HG02938 (cell line): ENCODE data around the gene MEGF11.
"Not testable (repeated sequence)": the region's sequence is repeated elsewhere in the genome, so short reads cannot be mapped to it uniquely, and the experiment has no call there.

Source experiments
- ATAC-seq: cut with Tn5 transposase; IDR thresholded peaks from one replicate; pipeline ENCODE4 v1.9.1; 2021; ENCODE audit warnings: mild to moderate bottlenecking, moderate library complexity; ENCODE audit not compliant: unreplicated experiment

The MEGF11 gene

DNA sequence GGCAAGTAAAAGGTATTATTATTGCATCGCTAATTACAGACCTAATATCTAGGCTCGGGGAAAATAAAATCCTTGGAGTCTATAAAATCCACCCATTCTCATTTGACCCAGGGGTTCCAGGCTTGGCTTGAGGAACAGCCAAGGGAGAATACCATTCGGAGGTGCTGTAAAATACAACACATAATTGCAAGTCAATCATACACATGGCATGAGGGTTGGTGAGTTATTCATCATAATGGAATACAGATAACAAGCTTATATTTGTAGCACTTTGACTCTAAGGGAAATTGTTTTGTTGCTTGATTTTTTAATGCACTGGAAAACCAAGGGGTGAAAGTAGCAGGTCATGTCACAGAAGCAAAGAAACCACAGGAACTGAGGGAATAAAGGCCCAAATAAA, 23.0 kb upstream of the MEGF11 start:
- no peak for ATAC-seq

DNA sequence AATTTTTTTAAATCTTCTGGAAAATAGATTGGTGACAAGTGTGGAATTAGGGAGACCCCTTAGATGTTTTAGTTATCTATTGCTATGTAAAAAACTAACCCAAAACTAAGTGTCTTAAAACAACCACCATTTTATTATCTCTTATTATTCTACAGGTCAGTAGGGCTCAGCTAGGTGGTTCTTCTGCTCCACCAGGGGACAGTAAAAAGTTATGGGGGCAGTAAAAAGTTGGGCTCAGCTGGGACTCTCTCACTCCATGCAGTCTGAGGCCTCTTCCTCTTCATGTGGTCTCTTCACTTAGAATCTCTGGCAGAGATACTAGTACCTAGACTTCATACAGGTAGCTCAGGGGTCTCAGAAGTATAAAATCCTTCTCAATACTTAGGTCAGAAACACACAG, 21.8 kb upstream of the MEGF11 start:
- ATAC-seq, result no peak

DNA sequence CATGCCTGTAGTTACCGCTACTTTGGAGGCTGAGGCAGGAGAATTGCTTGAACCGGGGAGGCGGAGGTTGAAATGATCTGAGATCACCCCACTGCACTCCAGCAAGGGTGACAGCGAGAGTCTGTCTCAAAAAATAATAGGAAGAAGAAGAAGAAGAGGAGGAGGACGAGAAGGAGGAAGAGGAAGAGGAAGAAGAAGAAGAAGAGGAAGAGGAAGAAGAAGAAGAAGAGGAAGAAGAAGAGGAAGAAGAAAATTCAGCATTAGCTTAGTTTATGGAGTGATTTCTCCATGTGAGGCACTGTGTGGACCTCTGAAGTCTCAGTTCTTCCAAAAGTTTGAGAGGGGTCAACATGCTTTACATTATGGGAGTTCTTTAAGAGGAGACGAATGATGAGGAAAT, 17.4 kb upstream of the MEGF11 start:
- ATAC-seq, result no peak

DNA sequence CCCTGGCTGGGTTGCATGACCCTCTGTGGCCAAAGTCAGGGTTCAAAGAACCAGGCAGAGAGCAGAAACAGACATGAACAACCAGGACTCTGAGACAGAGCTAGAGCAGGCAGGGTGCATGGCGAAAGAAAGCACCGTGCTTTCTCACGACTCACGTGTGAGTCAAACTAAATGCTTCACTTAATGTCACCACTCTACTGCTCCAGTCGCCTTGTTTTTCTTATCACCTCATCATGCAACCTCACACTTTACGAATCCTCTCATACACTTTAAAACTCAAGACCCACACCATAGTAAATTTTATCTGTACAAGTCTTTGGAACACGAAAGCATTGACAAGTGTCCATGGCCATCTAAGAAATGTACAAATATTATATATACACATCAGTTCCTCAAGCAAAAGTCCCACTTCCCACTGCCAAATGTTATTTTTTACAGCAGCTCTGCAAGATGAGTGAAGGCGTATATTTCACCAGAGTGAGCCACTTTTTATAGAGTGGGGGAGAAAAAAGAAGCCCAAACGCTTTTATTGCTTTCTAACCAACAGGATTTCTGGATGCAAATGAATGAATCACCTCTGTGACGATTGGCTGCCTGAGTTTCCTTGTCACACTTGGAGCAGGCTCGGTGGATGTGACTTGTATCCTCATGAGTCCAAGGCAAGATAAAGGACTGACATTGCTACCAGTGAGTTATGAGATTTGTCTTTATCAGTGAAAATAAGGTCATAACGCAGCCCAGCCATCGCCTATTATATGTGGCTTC, 16.0 kb upstream of the MEGF11 start:
- ATAC-seq, result no peak

DNA sequence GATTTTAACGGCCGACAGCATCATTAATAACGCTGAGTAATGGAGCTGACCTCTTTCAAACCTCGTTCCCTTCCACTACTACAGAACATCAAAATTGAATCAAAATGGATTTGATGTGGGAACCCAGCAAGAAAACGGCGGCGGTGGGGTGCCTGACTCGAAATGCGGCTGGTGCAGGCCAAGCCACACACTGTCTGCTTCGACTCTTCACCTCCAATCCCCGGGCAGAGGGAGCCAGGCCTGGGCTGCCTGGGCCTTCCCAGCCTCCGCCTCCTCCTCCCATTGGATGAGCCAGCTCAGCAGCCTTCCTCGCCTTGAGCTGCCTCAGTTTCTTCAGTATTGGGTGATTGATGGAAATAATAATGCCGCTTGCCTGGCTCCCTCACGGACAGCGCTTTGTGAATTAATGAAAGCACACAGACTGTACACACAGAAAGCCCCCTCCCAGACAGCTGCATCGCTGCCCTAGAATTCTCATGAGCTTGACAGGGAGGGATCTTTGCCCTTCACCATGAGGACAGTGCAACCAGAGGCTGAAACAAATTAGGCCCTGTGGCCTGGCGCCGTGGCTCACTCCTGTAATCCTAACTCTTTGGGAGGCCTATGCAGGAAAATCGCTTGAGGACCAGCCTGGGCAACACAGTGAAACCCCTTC, 11.4 kb upstream of the MEGF11 start:
- no peak for ATAC-seq

DNA sequence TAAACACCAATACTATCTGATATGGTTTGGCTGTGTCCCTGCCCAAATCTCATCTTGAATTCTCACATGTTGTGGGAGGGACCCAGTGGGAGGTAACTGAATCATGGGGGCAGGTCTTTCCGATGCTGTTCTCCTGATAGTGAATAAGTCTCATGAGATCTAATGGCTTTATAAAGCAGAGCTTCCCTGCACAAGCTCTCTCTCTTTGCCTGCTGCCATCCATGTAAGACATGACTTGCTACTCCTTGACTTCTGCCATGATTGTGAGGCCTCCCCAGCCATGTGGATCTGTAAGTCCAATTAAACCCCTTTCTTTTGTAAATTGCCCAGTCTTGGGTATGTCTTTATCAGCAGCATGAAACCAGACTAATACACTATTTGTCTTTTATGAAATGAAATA, 9.3 kb upstream of the MEGF11 start:
- ATAC-seq, result not testable (repeated sequence)

DNA sequence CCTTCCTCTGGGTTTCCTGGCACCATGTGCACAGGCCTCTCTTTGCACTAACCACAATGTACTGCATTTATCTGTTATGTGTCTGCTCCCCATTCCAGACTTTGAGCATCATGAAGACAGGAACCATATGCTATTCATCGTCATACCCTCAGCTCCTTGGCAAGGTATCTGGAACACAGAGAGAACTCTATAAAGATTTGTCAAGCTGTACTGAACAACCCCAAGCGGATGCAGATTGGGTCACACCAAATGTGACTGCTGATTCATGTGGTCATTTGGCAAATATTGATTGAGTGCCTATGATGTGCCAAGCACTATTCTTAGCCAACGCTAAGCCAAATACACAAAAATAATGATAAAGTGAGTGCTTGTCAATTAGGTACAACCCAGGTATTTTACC, 7.5 kb upstream of the MEGF11 start:
- no peak for ATAC-seq

DNA sequence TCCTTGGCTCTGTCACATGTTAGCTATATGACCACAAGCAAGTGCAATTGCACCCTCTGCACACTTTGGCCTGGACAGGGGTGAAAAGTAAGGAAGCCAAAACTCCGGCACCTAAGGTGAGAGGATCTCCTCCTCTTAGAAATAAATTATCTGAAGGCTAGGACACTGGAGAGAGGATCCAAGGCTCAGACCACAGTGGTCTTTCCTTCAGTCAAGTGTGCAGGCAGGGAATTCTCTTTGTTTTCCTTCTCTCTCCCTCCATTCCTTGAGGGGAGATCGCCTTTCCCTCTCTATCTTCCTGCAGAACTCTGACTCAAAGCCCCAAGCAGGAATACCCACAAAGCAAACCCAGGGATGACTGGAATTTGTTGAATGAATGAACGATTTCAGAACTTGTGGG, 3.1 kb upstream of the MEGF11 start:
- ATAC-seq, result no peak

DNA sequence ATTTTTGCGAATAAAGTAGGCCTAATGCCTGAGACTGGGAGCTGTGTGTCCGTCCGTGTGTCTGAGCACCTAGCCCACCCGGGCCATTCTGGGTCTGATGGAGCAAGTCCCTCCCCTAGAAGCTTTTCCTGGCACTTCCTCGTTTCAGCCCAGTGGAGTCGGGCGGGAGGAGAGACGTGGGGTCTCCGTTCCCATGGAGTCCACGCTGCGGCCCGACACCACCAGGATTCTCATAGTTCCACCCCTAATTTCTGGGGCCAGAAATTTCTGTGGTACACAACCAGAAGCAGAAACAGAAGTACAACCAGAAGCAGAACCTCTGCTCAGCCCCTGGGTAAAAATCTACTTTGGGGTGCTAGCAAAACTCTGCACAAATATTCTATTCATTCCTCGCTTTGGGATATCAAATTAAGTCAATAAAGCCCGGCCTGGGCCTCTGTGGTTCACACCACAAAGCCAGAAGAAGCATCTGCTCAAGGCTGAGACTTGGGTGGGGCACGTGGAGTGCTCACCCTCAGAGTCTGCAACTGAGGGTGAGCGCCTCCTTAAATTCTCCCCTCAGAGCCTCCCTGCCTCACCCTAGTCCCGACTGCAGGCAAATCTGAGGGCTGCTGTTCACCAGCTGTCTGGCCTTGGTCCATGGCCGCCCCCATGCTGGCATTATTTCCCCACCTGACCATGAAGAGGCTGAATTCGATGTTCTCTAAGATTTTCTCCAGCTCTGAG, 1.6 kb upstream of the MEGF11 start:
- no peak for ATAC-seq

DNA sequence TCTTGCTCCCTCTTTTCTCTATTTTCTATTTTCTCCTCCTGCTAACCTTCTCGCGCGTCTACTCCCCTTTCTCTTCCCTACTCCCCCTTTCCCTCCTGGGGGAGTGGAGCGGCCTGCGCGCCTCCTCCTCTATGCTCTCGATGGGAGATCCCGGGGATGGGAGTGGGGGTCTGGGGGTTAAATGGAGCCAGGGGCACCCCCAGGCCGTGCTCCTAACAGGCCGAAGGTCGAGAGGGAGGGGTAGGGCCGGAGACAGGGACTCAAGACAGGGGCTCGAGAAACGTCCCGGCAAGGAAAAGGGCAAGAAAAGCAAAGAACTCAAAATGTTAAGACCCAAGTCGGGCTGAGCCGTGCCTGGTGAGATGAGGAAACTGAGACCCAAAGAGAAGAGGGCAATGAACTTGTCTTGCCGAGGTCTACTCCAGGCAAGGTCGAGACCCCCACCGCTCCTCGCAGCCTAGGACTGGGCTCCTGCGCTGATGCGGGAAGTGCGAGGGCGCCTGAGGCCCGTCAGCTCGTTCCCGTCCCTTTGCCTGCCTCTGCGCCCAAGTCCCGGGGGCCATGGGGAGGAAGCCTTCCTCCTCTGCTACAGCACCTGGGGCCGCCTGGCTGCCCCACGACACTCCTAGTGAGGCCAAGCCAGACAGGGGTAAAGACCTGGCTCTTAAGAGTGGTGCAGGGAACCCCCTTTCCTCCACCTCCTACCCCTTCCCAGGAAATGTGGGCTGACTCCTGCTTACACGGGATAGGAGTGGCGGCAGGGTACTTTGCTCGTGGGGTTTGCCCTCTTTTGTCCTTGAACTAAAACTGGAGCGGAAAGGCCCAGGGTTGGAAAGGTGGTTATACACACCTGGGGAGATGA, 770 bp upstream of the MEGF11 start:
- ATAC-seq, result no peak

DNA sequence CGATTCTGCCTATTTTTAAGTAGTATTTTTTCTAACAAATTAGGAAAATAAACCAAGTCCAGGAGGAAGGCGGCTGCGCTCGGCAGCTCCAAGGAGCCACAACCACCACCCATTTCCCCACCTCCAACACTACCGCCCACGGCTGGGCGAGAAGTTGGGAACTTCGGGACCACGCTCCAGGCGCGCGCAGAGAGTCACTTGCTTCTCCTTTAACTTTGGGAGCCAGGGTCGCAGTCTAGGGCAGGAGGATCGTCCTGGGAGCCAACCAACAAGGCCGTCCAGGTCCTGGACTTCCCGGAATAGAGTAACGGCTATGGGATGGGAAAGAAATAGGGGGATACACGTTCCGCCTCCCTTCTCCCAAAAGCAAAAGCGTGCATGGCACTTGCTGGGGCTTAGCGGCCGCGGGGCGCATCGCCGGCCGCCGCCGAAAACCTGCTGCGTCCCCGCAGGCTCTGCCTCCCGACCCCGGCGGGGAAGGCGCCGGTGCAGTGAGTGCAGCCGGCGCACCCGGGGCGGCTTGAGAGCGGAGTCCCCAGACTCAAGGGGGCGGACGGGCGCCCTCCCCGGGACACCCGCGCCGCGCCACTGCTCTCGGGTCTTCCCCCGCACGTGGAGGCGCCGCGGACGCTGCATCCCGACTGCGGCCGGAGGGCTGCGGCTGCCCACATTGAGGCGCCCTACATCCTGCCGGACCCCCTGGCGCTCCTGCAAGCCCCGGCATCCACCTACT, 699 bp downstream of the MEGF11 start:
- no peak for ATAC-seq

DNA sequence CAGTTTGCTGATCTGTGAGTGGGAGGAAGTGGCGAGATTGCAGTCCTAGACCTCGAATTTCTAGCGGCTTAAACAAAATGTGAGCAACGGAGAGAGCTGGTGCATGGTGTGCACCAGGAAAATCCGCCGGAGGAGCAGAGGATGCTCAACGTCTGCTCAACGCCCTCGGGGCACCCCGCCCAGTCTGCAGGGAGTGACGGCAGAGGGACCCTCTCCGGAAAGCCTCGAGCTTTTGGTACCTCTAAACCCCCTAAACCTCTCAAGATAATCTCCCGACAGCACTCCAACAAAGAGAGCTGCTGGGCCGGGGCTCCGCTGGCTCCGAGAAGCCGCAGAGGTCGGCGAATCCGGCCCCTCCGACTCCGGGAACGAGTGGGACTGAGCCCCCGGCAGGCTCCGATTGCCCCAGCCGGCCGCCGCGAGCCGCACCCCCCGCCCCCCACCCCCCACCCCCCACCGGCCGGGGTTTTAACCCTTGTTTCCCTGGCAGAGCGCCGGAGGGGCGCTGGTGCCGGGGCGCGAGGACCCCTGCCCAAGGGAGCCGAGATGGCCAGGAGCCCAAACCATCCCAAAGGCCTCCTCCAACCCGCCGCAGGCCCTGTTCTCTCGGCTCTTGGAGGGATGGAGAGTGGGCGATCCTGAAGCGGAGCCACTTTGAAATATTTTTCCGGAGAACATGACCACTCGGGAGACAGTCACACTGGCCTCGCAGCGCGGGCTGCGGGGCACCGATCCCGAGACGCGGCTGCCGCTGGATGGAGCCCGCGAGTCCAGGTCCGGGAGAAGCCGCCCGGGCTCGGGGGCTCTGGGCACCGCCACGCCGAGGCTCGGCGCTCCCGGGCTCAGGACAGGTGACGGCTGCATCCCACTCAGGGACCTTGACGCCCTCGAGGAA, 1.5 kb downstream of the MEGF11 start:
- ATAC-seq, result no peak

DNA sequence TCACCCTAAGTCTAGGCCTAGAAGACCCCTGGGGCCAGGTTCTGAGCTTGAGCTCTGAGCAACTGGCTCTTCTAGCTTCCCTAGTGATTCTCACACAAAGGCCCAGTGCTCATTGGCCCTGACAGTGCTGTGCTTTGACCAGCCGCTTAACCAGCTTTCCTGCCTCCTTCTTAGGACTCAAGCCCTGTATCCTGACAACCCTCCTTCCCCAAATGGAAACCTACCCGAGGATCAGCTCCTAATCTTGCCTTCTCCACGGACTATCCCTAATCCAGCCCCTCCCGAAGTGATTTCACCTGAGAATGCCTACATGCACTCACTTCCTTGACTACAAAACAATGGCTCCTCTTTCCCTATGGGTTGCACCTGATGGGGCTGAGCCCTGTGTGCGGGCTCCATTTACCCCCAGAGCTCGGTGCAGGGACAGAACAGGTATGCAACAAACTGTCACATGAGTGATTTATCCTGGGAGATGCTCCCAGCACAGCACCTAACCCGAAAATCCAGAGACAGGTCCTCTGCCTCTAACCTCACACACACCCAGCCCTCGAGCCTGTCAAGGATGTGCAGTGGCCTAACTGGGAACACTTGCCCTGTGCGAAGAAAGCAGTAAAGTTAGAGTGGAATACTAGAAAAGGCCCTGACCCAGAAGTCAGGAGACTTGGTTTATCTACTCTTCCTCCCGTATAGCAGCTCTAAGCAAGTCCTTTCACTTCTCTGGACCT, 2.3 kb downstream of the MEGF11 start:
- no peak for ATAC-seq

DNA sequence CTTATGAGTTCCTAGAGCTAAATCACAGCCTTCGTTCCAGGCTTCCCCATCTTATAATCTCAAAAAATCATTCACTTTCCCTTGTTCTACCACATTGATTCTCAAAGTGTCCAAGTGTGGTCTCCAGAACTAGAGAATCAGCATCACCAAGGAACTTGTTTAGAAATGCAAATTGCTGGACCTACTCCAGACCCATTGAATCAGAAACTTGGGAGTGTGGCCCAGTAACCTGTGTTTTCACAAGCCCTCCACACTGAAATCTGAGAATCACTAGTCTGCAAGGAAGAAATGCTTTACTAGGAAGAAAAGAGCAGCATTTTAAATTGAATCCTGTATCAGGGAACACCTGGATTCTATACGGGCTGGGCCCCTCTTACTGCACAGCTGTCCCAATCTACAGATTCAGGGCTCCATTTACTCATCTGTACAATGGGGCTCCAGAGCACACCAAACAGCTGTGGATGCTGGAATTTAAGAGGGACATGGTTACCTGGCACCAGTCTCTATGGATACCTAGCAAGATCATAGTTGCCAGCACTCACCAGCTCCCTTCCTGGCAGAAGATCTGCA, 3.9 kb downstream of the MEGF11 start:
- no peak for ATAC-seq

DNA sequence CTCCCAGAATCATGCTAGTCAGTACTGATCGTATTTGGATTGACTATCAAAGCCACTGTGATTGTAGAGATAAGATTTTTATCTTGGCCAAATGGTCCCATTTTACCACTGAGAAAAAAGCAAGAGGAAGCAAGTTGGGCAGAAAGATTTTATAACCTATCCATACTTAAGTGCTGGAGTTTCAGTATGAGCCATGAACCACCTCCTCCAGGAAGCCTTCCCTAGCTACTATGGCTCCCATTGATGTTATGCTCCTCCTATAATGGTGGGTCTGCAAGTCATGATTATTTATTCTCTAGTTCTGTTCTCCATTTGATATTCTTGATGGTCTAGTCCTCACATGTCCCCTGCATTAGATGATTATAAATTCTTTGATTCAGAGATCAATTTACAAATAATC, 6.6 kb downstream of the MEGF11 start:
- ATAC-seq, result no peak

DNA sequence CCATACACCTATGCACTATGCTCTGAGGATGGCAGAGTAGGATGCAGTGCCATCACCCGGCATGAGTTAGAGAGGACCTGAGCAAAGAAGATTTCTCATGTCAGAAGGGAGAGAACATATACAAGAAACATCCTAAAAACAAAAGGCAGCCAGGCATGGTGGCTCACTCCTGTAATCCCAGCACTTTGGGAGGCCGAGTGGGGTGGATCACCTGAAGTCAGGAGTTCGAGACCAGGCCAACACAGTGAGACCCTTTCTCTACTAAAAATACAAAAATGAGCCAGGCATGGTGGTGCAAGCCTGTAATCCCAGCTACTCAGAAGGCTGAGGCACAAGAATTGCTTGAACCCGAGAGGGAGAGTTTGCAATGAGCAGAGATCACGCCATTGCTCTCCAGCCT, 7.7 kb downstream of the MEGF11 start:
- ATAC-seq, result not testable (repeated sequence)

DNA sequence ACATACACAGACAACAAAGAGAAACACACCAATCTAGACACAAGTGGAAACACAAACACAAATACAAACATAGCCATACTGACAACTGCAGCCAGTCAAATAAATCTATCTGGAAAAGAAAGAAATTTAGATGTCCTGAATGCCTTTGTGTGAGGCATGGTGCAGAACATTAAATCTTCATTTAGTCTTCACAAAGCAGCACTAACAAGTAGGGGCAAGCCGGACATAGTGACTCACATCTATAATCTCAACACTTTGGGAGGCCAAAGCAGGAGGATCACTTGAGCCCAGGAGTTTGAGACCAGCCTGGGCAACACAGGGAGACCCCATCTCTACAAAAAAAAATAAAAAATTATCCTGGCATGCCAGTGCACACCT, 11.7 kb downstream of the MEGF11 start:
- ATAC-seq, result no peak

DNA sequence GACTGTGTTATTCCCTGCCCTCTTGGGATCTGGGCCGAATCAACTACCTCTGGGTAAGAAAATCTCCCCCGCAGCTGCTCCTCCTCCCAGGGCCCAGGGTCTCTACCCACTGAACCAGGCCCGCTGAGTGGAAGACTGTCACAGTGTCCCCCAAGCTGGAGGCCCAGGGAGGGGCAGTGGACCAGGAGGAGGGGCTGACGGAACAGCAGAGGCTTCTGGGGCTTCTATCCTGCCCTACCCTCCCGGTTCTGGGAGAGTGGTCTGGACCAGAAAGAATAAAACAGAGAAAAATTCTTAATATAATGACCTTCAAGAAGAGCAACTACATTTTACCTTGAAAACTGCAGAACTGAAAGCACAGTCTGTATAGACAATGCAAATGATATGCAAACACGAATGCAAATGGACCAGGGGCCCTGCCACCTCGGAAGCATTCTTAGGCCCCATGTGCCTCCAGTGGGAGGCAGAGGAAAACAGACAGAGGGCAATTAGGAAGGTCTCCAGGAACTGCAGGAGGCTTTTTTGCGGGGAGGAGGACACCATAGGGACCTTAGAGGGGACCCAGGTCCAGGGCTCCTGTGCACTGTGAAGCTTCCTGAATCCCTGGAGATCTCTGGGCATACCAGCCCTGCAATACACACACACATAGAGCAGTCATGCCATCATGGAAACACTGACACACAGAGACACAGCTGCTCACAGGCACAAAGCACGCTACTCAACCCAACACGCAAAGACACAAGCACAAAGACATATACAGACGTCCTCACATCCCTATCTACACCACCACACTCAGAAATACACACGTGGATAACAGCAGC, 12.3 kb downstream of the MEGF11 start:
- no peak for ATAC-seq
